Liver (tissue), 3 donors: ENCODE measurements around the gene KCNQ1.

Experiments used
- CTCF ChIP-seq: fragments of 150-350 bp; IDR thresholded peaks from 2 replicates; pipeline ENCODE4 v1.5.1; 2017; ENCODE audit warnings: improper control_type of control experiment, low read depth, low read length; ENCODE audit not compliant: missing input control
- GABPA ChIP-seq, 2 donors: IDR thresholded peaks in 1 of 2; conservative IDR thresholded peaks in 1 of 2; 2 replicates each; pipeline ENCODE4 v1.6.1; 2016; ENCODE audit warnings: antibody characterized with exemption in 2 of 2, mild to moderate bottlenecking in 1 of 2, moderate library complexity in 1 of 2
- SP1 ChIP-seq: IDR thresholded peaks from 2 replicates; pipeline ENCODE4 v1.6.1; 2018; ENCODE audit warnings: antibody characterized with exemption, mild to moderate bottlenecking
- donor health status: healthy.
- donor health status: healthy.

- TF ChIP-seq CTCF (no peak), GABPA (IDR thresholded peaks at IDR 0.05 in 1 of 2, conservative IDR thresholded peaks at IDR 0.05 in 1 of 2) (no peak), SP1 (no peak)
These were observed 297.4 kb downstream of the KCNQ1 start for GRCh38 chr11:2742201-2742600.
